NCI-H82 treated with DMSO at 0.1 percent for 48 hours (cell line): Measurements from ENCODE around the gene NEU4.
"Not testable (repeated sequence)": the region's sequence is repeated elsewhere in the genome, so short reads cannot be mapped to it uniquely, and the experiment has no call there.

Source experiments
- DNase-seq: peaks from one replicate; lab custom pipeline; 2025; ENCODE audit not compliant: unreplicated experiment; lab: John Stamatoyannopoulos, UW

NEU4 gene

DNA sequence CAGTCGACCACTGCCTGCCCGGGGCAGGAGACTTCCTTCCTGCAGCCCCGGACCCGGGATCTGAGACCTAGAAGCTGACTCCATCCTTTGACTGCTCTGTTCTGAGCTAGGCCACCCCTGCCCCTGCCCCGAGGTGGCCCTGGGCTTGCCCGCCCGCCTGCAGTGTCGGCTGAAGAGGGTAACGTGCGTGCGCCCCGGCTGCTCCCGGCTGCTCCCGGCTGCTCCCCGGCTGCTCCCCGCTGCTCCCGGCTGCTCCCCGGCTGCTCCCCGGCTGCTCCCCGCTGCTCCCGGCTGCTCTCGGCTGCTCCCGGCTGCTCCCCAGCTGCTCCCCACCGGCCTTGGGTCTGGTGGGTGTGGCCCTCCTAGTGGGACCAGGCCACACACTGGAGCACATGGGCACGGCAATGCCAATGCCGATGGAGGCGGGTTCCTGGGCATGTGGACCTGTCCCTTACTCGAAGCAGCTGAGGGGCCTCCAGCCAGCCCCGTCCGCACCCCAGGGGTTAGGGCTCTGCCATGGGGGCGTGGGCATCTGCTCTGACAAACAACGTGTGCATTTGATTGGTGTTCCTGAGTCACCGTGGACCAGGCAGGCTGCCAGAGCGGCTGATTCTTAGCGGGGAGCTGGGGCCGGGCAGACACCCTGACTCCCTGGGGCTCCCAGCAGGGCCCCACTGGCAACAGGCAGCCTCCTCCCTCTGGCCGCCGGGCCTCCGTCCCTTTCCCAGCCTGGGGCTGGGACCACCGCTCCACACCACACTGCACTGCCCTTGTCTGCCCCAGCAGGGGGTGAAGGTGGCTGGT lies 34.4 kb upstream of the NEU4 start:
- no peak for DNase-seq

GRCh38 chr2:241775223-241776177 lies 33.5 kb upstream of the NEU4 start:
- no peak for DNase-seq

- no peak for DNase-seq
Observed at GRCh38 chr2:241776336-241777169, 32.4 kb upstream of the NEU4 start, which contains the start of gene GAL3ST2. Gene GAL3ST2, plus strand, starts transcription at chr2:241776822. Its CDS starts 134 bp downstream, at chr2:241776956.

DNA sequence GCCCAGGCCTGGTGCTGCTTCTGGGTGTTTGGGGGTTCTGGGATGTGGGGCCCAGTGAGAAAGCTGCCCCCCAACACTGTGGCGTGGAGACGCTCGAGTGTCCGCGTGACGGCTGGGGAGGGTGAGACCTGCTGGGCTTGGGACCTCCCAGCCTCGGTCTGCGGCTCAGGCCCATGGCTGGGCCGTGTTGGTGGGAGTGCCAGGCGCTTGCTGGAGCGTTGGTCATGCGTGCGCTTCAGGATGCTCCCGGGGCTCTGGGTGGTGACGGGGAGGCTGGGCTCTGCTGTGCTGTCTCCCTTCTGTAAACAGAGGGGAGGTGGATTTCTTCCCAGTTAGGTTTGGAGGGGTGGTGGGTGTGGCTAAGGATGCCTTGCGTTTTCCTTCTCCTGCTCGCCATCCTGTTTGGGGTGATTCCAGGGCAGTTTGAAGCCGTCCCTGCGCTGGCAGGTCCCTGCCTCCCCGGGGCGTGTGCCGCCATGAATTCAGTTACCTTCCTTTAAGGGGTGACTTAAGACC lies 31.8 kb upstream of the NEU4 start:
- no peak for DNase-seq

- DNase-seq = no peak
Observed at GRCh38 chr2:241777686-241778627, 31.0 kb upstream of the NEU4 start.

DNA sequence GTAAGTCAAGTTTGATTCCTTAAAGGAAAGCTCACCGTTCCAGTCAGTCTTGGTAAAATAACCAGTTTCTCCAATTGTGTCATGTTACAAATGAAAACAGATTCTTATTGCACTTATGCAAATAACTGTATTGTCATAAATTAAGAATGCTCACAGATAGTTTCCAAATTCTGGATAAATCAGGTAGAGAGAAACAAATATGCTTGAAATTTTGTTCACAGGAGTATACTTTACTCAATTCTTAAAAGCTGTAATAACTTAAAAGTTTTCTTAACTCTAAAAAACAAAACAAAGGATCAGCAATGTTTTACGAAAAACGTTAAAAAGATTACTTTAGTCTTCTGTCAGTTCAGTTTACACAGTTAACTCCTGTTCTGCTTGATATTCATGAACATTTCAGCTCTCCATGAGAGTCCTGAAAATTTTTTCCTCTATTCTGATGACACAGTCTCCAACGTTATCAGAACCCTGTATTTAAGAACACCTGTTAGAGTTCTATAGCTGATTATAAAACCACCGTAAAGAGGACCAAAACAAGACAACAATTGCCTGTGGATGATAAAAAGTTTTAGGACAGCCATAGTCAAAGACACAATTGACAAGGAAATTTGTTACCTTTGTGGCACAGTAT lies 27.9 kb upstream of the NEU4 start:
- no peak for DNase-seq

DNA sequence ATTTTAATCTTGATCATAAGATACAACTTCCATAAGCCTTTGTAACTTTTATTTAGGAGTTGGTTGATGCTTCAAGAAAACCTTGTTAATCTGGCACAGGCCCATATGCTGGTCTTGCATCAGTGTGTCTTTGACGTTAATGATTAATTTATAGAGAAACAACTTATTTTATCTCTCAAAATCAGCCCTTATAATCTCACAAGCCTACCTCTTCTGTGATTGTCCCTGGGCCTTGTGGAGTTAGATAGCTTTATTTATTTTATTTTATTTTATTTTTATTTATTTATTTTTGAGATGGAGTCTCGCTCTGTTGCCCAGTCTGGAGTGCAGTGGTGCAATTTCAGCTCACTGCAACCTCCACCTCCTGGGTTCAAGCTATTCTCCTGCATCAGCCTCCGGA lies 26.9 kb upstream of the NEU4 start:
- DNase-seq = not testable (repeated sequence)

GRCh38 chr2:241788135-241788534 lies 20.9 kb upstream of the NEU4 start:
- no peak for DNase-seq

GRCh38 chr2:241788572-241788971 lies 20.4 kb upstream of the NEU4 start:
- DNase-seq = no peak

GRCh38 chr2:241791385-241791784 lies 17.6 kb upstream of the NEU4 start:
- not testable (repeated sequence) for DNase-seq

DNA sequence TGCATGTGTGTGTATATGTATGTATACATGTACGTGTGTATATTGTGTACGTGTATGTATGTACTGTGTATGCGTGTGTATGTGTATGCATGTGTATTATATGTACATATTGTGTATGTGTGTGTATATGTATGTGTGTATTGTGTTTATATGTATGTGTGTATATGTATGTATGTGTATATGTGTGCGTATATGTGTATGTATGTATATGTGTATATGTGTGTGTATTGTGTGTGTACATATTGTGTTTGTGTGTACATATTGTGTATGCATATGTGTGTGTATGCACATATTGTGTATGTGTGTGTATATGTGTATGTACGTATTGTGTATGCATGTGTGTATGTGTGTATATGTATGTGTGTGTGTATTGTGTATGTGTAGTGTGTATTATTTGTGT lies 15.6 kb upstream of the NEU4 start:
- no peak for DNase-seq

DNA sequence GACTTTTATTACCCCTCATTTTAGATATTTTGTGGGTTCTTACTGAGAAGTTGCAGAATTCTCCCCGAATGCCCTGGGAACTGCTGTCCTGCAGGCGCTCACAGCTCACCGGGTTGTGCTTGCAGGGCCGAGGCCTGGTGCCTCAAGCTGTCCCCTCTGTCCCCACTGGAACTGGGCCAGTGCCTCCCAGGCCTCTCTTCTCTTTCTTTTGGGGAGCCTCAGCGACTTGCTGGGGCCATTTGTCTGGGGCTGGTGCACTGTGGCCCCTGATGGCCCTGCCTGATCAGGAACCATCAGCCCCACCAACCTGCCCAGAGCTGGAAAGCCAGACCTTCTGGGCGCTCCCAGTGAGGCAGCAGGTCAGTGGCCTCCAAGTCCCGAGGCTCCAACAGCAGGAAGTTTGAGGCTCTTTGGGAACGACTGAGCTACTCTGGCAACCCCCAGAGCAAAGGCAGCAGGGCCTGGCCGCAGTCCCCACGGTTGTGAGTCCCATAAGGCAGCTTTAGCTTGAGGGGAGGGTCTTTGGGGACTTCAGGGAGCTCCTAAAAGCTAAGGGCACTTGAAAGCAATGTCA lies 14.7 kb upstream of the NEU4 start:
- no peak for DNase-seq

- no peak for DNase-seq
Observed at GRCh38 chr2:241795021-241795999, 13.7 kb upstream of the NEU4 start.

DNA sequence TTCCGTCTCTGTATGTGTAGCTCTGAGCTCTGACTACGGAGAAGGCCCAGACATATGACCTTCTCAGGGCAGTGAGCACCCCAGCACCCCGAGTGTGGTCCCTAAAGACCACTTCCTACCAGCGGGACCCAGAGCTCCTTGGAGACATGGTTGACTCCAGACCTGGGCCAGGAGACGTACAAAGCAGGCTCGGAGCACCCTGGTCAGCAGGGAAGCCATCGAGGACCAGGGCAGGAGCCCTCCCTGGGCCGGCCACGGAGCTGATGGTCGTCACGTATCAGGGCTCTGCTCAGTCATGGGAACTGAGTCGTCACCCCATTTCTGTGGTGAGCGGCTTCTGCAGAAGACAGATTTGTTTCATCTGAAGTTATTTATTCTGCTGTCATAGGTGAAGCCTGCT lies 12.8 kb upstream of the NEU4 start:
- DNase-seq = no peak

GRCh38 chr2:241796610-241797138 lies 12.3 kb upstream of the NEU4 start:
- DNase-seq = no peak

GRCh38 chr2:241797441-241798080 lies 11.4 kb upstream of the NEU4 start:
- DNase-seq = no peak

DNA sequence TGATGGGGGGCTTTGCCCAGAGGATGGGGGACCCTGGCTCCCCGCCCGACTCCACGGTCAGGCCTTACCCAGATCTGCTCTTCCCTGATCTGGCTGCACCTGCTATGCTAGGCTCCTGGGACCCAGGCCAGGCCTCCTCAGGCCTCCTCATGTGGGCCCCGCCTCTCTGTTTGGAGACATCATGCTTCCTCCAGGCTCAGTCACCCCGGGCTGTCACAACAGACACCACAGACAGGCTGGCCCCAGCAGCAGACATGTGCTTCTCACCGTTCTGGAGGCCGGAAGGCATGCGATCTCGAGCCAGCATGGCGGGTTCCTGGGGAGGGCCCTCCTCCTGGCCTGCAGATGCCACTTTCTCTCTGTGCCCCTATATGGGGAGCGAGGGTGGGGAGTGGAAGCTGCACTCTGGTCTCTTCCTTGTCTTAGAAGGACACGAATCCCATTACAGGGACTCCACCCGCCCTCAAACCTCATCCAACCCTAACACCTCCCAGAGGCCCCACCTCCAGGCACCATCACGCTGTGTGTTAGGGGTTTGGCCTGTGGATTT lies 10.8 kb upstream of the NEU4 start:
- DNase-seq = no peak
